Measurements from ENCODE around the gene IRAK1. TPM values are rescaled to one million over a fixed set of nuclear protein-coding genes. Genes with fewer than 3 reads are reported as not detected.

IRAK1 gene
- total RNA-seq, 1 donor from 2014 or later, result 150 TPM

DNA sequence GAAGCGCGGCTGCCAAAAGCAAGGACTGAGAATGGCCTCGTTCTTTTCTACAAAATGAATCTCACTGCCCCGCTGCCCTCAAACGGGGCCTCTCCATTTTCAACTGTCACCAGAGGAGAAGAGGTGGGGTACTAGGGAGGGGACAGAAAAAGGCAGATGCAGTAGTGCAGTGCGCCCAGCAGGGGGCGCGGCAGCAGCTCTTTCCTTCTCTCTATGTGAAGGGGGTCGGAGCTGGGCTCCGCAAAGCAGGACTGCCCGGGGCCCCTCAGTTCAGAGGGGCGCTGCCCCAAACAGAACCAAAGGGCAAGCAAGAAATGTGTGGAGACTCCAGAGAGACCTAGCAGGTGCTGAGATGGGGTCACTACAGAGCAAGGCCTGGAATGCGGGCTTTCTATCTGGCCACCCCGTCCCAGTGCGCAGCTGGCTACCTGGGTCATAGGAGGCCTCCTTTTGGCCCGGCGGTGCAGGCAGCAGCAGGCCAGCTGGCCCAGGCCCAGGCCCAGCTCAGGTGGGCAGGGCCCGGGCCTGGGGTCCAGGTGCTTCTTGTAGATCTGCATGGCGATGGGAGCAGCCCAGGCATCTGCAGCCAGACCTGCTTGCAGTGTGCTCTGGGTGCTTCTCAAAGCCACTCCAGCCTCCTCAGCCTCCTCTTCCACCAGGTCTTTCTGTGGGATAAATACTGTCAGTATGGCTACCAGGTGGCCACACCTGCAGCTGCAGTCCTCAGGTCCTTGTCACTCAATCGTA, 5.9 kb downstream of the IRAK1 start:
- intact Hi-C loops (cut with micrococcal nuclease), result no loop called here
- Mint-ChIP-seq H3K4me1 (ENCODE audit: low read depth) (peaks cover 1% of the 10 kb centered on the region), H3K4me3 (ENCODE audit: low read depth) (no peak overlapping the region), H3K27ac (no peak overlapping the region), H3K9me3 (no peaks in the 10 kb centered on the region), H3K36me3 (ENCODE audit: low read depth) (peaks cover 48% of the 10 kb centered on the region), H3K27me3 (ENCODE audit: low read depth) (no peaks in the 10 kb centered on the region)
- peak; percentile 30 for DNase-seq (ENCODE audit: low spot score)

GRCh38 chrX:154013001-154013421, 6.7 kb downstream of the IRAK1 start:
- peaks cover 51% of the 10 kb centered on the region for H3K36me3 Mint-ChIP-seq (ENCODE audit: low read depth)
- no peaks in the 10 kb centered on the region for H3K27me3 Mint-ChIP-seq (ENCODE audit: low read depth)
- no peak for DNase-seq (ENCODE audit: low spot score)
- H3K9me3 Mint-ChIP-seq, result no peaks in the 10 kb centered on the region
- no peak overlapping the region for H3K27ac Mint-ChIP-seq
- peaks cover 3% of the 10 kb centered on the region for H3K4me1 Mint-ChIP-seq (ENCODE audit: low read depth)
- intact Hi-C loops (cut with micrococcal nuclease), result no loop called here
- H3K4me3 Mint-ChIP-seq (ENCODE audit: low read depth), result no peak overlapping the region

GRCh38 chrX:154012336-154012991, 7.2 kb downstream of the IRAK1 start:
- Mint-ChIP-seq H3K36me3 (ENCODE audit: low read depth) (peaks cover 53% of the 10 kb centered on the region), H3K27me3 (ENCODE audit: low read depth) (no peaks in the 10 kb centered on the region), H3K4me3 (ENCODE audit: low read depth) (no peak overlapping the region), H3K27ac (no peak overlapping the region), H3K9me3 (no peaks in the 10 kb centered on the region), H3K4me1 (ENCODE audit: low read depth) (peaks cover 7% of the 10 kb centered on the region)
- no peak for DNase-seq (ENCODE audit: low spot score)
- intact Hi-C loops (cut with micrococcal nuclease), result no loop called here

DNA sequence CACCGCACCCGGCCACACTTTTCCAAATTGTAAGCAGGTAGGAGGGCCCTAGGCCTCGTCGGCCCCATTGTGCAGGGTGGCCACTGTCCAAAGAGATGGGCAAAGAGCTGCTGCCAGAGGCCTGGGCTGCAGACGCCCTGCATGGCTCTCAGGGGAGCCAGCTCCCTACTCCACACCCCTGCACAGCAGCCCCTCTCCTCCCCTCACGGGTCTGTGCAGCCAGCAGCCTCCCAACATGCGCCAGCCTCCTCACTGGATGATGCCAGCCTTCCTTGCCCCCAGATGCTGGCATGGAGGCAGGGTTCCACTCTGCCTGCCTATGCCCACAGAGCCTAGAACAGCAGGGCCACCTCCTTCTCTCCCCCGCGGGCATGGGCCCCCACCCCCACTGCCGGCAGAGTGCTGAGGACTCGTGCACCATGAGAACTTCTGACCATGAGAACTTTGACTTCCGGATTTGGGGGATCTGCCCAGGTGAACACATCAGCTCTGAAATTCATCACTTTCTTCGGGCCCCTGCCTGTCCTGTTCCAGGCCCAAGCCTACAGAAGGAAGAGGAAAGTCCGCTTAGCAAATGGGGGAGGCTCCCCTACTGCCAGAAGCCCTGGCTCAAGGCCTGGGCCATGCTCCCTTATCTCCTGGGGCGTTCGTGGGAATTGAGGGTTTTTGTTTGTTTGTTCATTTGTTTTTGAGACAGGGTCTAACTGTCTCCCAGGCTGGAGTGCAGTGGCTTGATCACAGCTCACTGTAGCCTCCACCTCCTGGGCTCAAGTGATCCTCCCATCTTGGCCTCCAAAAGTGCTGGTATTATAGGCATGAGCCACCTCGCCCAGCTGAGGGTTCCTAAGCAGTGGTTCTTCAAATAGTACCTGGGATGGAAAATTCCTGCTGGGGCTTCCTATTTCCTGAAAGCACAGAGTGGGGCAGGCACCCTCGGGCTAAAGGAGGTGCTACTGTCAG, 8.0 kb downstream of the IRAK1 start:
- H3K4me3 Mint-ChIP-seq (ENCODE audit: low read depth), result no peak overlapping the region
- no peak overlapping the region for H3K27ac Mint-ChIP-seq
- DNase-seq (ENCODE audit: low spot score), result no peak
- peaks cover 55% of the 10 kb centered on the region for H3K36me3 Mint-ChIP-seq (ENCODE audit: low read depth)
- no peaks in the 10 kb centered on the region for H3K9me3 Mint-ChIP-seq
- H3K27me3 Mint-ChIP-seq (ENCODE audit: low read depth), result no peaks in the 10 kb centered on the region
- H3K4me1 Mint-ChIP-seq (ENCODE audit: low read depth), result peaks cover 7% of the 10 kb centered on the region
- intact Hi-C loops (cut with micrococcal nuclease), result no loop called here

DNA sequence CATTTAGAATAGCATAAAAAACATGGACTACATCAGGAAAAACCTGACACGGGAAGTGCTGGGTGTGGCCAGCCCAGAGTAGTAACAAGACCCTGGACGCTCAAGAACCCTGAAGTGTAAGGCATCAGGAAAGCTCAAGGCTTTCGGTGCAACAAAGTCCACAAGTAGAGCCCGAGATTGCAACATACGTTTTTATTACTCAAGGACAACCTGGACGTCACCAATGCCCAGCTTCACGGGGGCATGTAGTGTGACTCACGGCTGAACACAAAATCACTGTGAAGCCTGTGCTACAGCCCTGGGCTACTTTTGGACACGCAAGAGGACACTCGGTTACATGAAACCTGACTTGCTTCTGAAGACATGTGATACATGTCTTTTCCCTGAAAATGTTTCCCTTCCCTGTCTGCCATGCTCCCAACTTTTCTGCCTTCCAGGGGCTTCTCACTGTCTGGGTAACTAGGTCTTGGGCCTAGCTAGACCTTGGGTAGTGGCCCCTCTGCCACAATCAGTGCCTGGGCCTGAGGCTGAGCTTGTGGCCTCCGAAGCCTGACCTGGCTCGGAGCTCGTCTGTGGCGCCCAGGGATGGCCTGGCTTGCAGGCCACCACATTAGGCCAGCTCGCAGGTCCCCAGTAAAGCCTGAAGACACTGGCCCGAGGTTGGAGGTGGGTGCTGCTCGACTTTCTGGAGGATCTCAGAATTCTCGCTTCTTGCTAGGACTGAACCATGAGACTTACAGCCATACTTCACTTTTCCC, 9.2 kb downstream of the IRAK1 start:
- no peak overlapping the region for H3K27ac Mint-ChIP-seq

DNA sequence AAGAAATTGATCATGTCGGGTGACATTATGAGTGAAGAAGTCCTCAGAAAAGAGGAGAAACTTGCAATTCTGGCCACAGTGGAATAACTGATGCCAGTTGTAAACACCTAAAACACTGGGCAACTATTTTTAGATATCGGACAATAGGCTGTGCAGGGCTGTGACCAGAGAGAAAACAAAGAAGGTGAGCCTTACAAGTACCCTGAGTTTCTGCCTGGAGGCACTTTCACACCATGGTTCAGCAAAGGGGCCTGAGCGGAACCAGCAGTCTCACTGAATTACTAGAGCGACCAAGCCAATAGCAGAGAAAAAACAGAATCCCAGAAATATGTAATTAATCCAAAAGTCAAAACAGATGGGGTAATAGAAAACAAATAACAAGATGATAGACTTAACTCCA, 11.2 kb downstream of the IRAK1 start:
- Mint-ChIP-seq H3K4me3 (ENCODE audit: low read depth) (no peak overlapping the region), H3K27me3 (ENCODE audit: low read depth) (no peaks in the 10 kb centered on the region), H3K9me3 (no peaks in the 10 kb centered on the region), H3K4me1 (ENCODE audit: low read depth) (peaks cover 6% of the 10 kb centered on the region), H3K27ac (no peak overlapping the region), H3K36me3 (ENCODE audit: low read depth) (peaks cover 47% of the 10 kb centered on the region)
- no peak for DNase-seq (ENCODE audit: low spot score)
- intact Hi-C loops (cut with micrococcal nuclease), result no loop called here

More for the DNA sequence above, 9.2 kb downstream of the IRAK1 start:
- Mint-ChIP-seq H3K4me1 (ENCODE audit: low read depth) (peaks cover 6% of the 10 kb centered on the region), H3K27me3 (ENCODE audit: low read depth) (no peaks in the 10 kb centered on the region), H3K36me3 (ENCODE audit: low read depth) (peaks cover 56% of the 10 kb centered on the region), H3K9me3 (no peaks in the 10 kb centered on the region), H3K4me3 (ENCODE audit: low read depth) (no peak overlapping the region)
- no peak for DNase-seq (ENCODE audit: low spot score)
- intact Hi-C loops (cut with micrococcal nuclease), result no loop called here

DNA sequence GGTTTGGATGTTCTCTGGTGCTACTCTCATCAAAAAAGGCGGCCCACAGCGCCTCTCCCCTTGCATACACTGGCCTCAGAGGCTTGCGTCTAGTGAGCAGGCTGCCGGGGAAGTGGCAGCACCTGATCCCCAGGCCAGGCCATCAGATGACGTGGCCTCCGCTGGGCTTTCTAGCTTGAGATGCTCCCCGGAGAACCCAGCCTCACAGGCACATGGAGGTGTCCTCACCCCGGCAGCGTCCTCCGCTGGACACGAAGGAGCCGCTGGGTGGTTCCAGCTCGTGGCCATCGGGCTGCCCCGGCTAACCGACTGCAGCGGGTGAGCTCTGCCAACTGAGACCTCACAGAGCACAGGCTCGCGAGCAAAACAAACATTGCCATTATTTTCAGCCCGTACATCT, 12.8 kb downstream of the IRAK1 start:
- H3K4me1 Mint-ChIP-seq (ENCODE audit: low read depth), result peaks cover 10% of the 10 kb centered on the region
- H3K36me3 Mint-ChIP-seq (ENCODE audit: low read depth), result peaks cover 43% of the 10 kb centered on the region
- H3K4me3 Mint-ChIP-seq (ENCODE audit: low read depth), result no peak overlapping the region
- no peak overlapping the region for H3K27ac Mint-ChIP-seq
- no peaks in the 10 kb centered on the region for H3K27me3 Mint-ChIP-seq (ENCODE audit: low read depth)
- intact Hi-C loops (cut with micrococcal nuclease), result no loop called here
- H3K9me3 Mint-ChIP-seq, result no peaks in the 10 kb centered on the region
- DNase-seq (ENCODE audit: low spot score), result no peak

- intact Hi-C loops (cut with micrococcal nuclease), result no loop called here
These were observed 15.4 kb downstream of the IRAK1 start for GRCh38 chrX:154004315-154004714.

DNA sequence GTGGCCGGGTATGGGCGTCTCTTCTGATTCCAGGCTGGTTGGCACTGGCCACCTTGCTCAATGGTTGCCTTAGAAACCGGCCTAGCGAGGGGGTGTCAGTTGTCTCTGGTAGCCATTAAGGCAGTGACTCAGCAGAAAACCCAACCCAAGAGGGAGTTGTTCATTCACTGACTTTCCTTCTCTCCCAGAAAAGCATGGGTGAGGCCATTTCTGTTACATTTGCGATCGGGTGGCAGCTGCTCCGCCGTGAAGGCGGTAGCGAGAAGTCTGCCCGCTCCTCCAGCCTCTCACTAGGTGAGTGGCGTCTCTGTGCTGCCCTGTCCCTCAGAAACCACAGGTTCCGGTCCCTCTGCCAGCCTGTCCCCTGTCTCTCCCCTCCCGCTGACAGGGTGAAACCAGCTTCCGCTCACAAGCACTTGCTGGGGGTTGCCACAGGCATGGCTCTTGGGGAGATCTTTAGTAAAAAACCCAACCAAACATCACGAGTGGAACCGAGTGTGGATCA, 17.4 kb downstream of the IRAK1 start:
- Mint-ChIP-seq H3K27ac (peak overlapping the region; percentile 84), H3K36me3 (ENCODE audit: low read depth) (peaks cover 14% of the 10 kb centered on the region), H3K27me3 (ENCODE audit: low read depth) (no peaks in the 10 kb centered on the region), H3K9me3 (no peaks in the 10 kb centered on the region), H3K4me3 (ENCODE audit: low read depth) (peak overlapping the region; percentile 37), H3K4me1 (ENCODE audit: low read depth) (peaks cover 8% of the 10 kb centered on the region)
- intact Hi-C loops (cut with micrococcal nuclease), result no loop called here
- DNase-seq (ENCODE audit: low spot score), result no peak

More at GRCh38 chrX:154004315-154004714, 15.4 kb downstream of the IRAK1 start:
- Mint-ChIP-seq H3K4me3 (ENCODE audit: low read depth) (no peak overlapping the region), H3K27me3 (ENCODE audit: low read depth) (no peaks in the 10 kb centered on the region), H3K4me1 (ENCODE audit: low read depth) (peaks cover 14% of the 10 kb centered on the region), H3K27ac (peak overlapping the region; percentile 47), H3K9me3 (no peaks in the 10 kb centered on the region), H3K36me3 (ENCODE audit: low read depth) (peaks cover 30% of the 10 kb centered on the region)
- no peak for DNase-seq (ENCODE audit: low spot score)

DNA sequence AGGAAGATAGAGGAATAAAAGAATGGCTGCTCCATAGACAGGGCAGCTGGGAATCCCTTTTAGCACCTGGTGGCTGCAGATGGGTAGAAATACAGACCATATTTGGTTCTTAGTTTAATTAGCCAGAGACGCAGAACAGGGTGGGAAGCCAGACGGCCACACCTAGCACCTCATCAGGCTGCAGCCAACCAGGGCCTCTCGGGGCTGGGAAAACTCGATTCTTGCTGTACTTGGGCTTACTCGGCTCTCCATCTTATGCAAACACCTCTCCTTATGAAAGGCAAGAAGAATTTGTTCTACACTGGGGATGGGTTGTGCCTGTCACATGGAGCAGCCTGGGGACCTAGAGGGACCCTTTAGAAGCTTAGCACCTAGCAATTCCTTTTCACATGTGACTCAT, 19.7 kb downstream of the IRAK1 start:
- DNase-seq (ENCODE audit: low spot score), result no peak
- H3K4me3 Mint-ChIP-seq (ENCODE audit: low read depth), result no peak overlapping the region
- H3K9me3 Mint-ChIP-seq, result no peaks in the 10 kb centered on the region
- intact Hi-C loops (cut with micrococcal nuclease), result no loop called here
- H3K27me3 Mint-ChIP-seq (ENCODE audit: low read depth), result no peaks in the 10 kb centered on the region
- H3K4me1 Mint-ChIP-seq (ENCODE audit: low read depth), result peaks cover 8% of the 10 kb centered on the region
- no peak overlapping the region for H3K27ac Mint-ChIP-seq
- peaks cover 8% of the 10 kb centered on the region for H3K36me3 Mint-ChIP-seq (ENCODE audit: low read depth)

DNA sequence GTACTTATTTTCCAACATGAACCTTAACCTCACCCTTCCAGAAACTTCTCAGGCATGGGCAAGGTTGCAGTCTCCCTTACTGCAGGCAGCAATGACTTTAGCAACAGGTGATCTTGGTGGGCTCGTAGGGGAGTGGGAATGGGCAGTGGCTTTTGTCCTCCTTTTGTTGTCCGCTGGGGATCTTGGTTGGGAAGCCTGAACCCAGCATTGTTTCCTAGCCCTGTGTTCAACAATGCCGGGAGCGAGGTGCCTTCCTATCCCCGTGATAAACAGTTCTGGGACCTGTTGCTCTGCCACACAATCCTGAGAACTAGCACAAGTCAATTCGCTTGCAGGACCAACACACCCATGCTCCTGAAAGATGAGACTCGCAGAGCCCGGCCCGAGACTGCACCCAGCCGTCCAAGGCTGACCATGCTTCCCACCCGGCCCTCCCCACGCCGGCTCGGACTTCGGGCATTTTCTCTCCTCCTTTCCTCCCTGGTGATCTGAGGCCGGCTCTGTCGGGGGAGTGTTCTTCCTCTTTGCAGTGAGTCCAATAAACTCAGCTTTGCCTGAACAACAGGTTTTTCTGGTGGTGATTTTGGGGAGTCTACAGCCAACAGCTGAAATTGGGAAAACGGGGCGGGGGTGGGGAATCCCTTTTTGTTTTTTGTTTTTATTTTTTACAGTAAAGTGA, 20.2 kb downstream of the IRAK1 start:
- Mint-ChIP-seq H3K4me3 (ENCODE audit: low read depth) (no peak overlapping the region), H3K27me3 (ENCODE audit: low read depth) (no peaks in the 10 kb centered on the region), H3K27ac (no peak overlapping the region), H3K4me1 (ENCODE audit: low read depth) (peaks cover 8% of the 10 kb centered on the region), H3K36me3 (ENCODE audit: low read depth) (peaks cover 8% of the 10 kb centered on the region), H3K9me3 (no peaks in the 10 kb centered on the region)
- no peak for DNase-seq (ENCODE audit: low spot score)
- intact Hi-C loops (cut with micrococcal nuclease), result no loop called here

DNA sequence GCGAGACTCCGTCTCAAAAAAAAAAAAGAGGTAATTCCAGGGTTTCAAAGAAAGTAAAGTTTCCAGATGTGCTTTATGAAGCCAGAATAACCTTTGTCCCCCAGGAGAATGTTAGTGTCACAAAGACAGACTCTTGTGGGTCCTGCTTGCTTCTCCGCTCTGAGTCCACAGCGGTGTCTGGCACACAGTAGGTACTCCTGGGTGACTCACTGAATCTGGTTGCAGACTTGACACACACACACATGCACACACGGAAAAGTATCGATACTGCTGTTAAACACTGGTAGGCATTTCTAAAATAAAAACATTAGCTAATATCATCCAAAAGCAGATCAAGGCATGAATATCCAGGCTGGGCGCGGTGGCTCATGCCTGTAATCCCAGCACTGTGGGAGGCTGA, 24.2 kb downstream of the IRAK1 start:
- Mint-ChIP-seq H3K4me1 (ENCODE audit: low read depth) (no peaks in the 10 kb centered on the region), H3K27ac (no peak overlapping the region), H3K4me3 (ENCODE audit: low read depth) (no peak overlapping the region), H3K9me3 (no peaks in the 10 kb centered on the region), H3K36me3 (ENCODE audit: low read depth) (no peaks in the 10 kb centered on the region), H3K27me3 (ENCODE audit: low read depth) (no peaks in the 10 kb centered on the region)
- DNase-seq (ENCODE audit: low spot score), result no peak
- intact Hi-C loops (cut with micrococcal nuclease), result no loop called here

All from activated T-helper 2 cell treated with anti-CD3 and anti-CD28 coated beads, Interferon-gamma antibody, Interleukin-2, Interleukin-4, amounts not matched to agents 10 μg/mL and 5 μg/mL and 100 μg/mL, durations not matched to agents 14 hours and 24 hours and 36 hours (primary cell).